Astrocyte of the spinal cord (primary cell): Measurements from ENCODE around the gene TMEM255B.

Experiments used
- DNase-seq: peaks from one replicate; pipeline ENCODE4 v3.0.0; 2011; ENCODE audit warnings: low read depth, low spot score
- H3K4me3 ChIP-seq: 2 replicates; pipeline ENCODE4 v1.5.1; 2011; ENCODE audit warnings: low read depth, mild to moderate bottlenecking, low read length, moderate library complexity
- CTCF ChIP-seq: IDR thresholded peaks from 2 replicates; pipeline ENCODE4 v1.5.1; 2012; ENCODE audit warnings: low read depth, mild to moderate bottlenecking, low read length, inconsistent platforms
- in situ Hi-C: cut with HindIII; loops from 2 replicates; pipeline ENCODE4 v1.10.0; 2017; ENCODE audit warnings: low sequenced_read_pairs

TMEM255B gene

DNA sequence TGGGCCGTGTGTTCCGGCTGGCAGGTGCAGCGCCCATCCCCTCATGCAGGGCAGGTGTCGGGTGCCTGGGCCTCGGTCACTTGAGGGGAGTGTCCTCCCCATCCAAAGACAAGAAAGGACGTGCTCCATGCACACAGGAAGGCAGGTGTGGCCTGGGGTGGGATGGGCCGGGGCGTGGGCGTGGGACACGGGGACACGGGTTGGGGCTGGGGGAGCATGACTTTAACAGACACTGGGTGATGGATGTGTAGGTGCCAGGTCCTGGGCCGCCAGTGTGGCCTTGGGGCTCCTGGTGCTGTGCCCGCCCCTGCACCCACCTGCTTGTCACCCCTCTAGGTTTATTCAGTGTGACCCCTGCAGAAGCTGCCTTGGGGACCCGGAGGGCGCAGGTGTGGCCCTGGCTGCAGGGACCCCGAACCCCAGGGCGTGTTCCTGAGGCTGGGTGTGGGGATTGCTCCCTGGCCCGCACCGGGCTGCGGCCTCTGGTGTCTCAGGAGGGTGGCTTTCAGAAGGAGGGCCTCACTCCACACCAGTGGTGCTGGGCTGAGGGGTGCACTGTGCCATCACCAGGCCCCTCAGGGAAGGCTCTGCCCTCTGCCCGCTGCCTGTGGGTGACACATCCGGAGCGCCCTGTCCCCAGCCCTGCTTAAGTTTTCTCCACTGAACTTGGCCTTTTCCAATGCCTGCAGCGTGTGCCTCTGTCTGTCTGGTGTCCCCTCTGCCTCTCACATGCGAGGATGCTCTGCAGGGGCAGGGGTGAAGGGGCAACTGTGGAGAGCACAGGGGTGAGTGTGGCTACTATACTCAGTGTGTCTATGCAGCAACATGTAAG, 5.2 kb downstream of the TMEM255B start:
- no peak overlapping the region for H3K4me3 ChIP-seq
- in situ Hi-C loops: no loop called here
- no peak for DNase-seq
- TF ChIP-seq CTCF: no peak

DNA sequence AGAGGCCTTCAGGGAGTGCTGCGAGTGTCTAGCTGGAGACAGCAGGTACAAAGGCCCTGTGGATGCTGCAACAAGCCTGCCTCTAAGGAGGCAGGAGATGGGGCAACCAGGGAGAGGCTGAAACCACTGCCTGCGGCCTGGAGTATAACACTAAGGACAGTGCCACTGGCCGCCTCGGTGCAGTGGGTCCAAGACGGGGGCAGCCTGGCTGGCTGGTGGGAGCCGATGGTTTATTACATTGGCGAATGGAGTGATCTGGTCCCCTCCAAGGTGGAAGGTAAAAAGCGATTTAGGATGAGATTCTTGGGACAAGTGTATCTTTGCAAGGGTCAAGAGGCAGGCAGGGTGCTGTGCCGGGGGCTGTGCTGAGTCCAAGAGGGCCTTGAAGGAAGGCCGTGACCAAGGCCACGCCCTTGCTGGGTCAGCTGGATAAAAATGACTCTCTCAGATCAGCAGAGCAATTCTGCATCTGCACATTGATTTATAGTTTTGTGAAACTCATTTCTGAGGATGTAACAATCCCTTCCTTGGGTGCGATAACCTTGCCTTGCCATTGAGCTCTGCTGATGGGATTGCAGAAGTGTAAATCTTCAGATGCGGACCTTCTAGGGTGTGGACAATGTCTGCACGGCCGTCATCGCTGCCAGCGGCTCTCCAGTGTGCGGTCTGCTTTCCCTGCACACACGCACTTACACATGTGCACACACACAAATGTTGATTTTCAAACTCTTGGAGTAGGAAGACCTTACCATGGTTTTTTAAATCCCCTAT, 6.0 kb downstream of the TMEM255B start:
- in situ Hi-C loops: no loop called here
- no peak for DNase-seq
- no peak for TF ChIP-seq CTCF

GRCh38 chr13:113765564-113765910, 6.5 kb downstream of the TMEM255B start:
- no peak overlapping the region for H3K4me3 ChIP-seq
- no peak for DNase-seq
- in situ Hi-C loops: no loop called here
- no peak for TF ChIP-seq CTCF

More for the DNA sequence above, 6.0 kb downstream of the TMEM255B start:
- no peak overlapping the region for H3K4me3 ChIP-seq

DNA sequence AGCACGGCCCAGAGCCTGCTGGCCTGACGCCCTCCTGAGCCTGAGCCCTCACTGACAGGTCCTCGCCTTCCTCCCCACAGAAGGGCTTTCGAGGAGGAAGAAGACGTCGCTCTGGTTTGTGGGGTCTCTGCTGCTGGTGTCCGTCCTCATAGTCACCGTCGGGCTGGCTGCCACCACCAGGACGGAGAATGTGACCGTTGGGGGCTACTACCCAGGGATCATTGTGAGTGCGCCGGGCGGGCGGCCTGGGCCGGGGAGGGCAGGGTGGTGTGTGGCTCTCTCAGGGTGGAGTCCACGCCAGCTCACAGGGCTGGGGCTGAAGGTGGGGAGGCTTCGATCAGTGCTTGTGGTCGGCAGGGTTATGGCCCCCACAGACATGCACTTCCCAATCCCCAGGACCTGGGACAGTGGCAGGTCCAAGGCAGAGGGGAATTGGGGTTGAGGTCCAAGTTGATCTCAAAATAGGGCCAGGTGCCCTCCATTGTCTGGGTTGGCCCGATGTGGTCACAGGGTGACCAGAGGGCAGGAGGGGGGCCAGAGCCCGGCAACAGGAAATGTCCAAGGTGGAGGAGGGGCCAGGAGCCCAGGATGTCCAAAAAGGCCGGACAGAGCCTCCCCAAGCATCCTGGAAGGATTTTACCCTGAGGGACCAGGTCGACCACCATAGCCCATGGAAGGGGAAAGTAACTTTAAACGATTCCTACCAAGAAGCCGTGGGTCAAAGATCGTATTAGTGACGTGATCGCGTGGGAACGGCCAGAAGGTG, 7.2 kb downstream of the TMEM255B start:
- no peak for TF ChIP-seq CTCF
- no peak overlapping the region for H3K4me3 ChIP-seq
- in situ Hi-C loops: no loop called here
- DNase-seq: no peak

DNA sequence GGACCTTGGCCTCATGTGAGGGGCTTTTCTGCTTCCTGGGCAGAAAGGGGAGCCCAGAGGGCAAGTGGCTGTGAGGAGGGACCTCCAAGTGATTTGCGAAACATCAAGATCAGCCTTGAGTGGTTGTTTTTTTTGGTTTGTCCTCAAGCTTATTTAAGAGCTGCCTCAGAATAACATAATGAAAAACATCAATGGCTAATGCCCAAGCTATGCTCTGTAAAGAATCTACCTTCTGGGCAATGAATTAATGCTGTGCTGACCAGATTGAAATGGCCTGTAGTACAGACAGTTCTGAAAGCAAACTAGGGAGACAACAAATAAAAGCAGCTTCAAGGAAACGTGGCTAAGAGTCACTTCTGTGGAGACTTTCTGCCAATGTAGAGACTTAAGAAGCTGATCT, 8.3 kb downstream of the TMEM255B start:
- no peak for DNase-seq
- H3K4me3 ChIP-seq: no peak overlapping the region
- in situ Hi-C loops: no loop called here
- TF ChIP-seq CTCF: no peak
